ENCODE measurements around the gene NFX1.

Gene NFX1

GRCh38 chr9:33267151-33267767 is 23.1 kb upstream of the NFX1 start:
- no peak for DNase-seq

GRCh38 chr9:33270146-33270545 is 20.2 kb upstream of the NFX1 start:
- DNase-seq: no peak

- no peak for DNase-seq
Measured at GRCh38 chr9:33272061-33272460, 18.3 kb upstream of the NFX1 start.

GRCh38 chr9:33273266-33273971 is 16.9 kb upstream of the NFX1 start:
- no peak for DNase-seq

GRCh38 chr9:33273972-33274328 is 16.4 kb upstream of the NFX1 start:
- no peak for DNase-seq

GRCh38 chr9:33277484-33277883 is 12.8 kb upstream of the NFX1 start:
- DNase-seq: no peak

- no peak for DNase-seq
Measured at GRCh38 chr9:33285502-33285901, 4.8 kb upstream of the NFX1 start.

- DNase-seq: peak in 1 of 2 experiments; percentile 32
Measured at GRCh38 chr9:33287087-33287490, 3.2 kb upstream of the NFX1 start.

- no peak for DNase-seq
Measured at GRCh38 chr9:33288235-33288634, 2.1 kb upstream of the NFX1 start.

GRCh38 chr9:33288828-33289483 is 1.4 kb upstream of the NFX1 start:
- DNase-seq: peak in 1 of 2 experiments; percentile 5

- DNase-seq: peak; percentile 30 to 34
Measured at GRCh38 chr9:33289496-33289895, 820 bp upstream of the NFX1 start.

- DNase-seq: no peak
Measured at GRCh38 chr9:33289936-33290246, 425 bp upstream of the NFX1 start.

- no peak for DNase-seq
Measured at GRCh38 chr9:33291031-33291397, 698 bp downstream of the NFX1 start.

GRCh38 chr9:33291901-33292300 is 1.6 kb downstream of the NFX1 start:
- DNase-seq: no peak

- DNase-seq: no peak
Measured at GRCh38 chr9:33293782-33294181, 3.5 kb downstream of the NFX1 start.

GRCh38 chr9:33294670-33295432 is 4.5 kb downstream of the NFX1 start:
- DNase-seq: no peak

GRCh38 chr9:33295571-33295970 is 5.3 kb downstream of the NFX1 start:
- DNase-seq: no peak

GRCh38 chr9:33297432-33297831 is 7.1 kb downstream of the NFX1 start:
- no peak for DNase-seq

GRCh38 chr9:33300546-33300945 is 10.2 kb downstream of the NFX1 start:
- DNase-seq: no peak

GRCh38 chr9:33304362-33304761 is 14.0 kb downstream of the NFX1 start:
- DNase-seq: no peak

- DNase-seq: no peak
Measured at GRCh38 chr9:33306037-33306436, 15.7 kb downstream of the NFX1 start.

- DNase-seq: no peak
Measured at GRCh38 chr9:33307067-33307466, 16.8 kb downstream of the NFX1 start.

- DNase-seq: no peak
Measured at GRCh38 chr9:33309903-33310302, 19.6 kb downstream of the NFX1 start.

- no peak for DNase-seq
Measured at GRCh38 chr9:33310748-33311147, 20.4 kb downstream of the NFX1 start.
